AG08396 (cell line): ENCODE results near the gene RNU7-1.
A peak's percentile ranks its signal among the peaks of the same experiment; 100 is the strongest.

ENCODE experiments used
- DNase-seq: peaks from one replicate; pipeline ENCODE4 v3.0.0; 2012; ENCODE audit warnings: low spot score, mixed read lengths

The RNU7-1 gene

GRCh38 chr12:6965026-6965661 is 21.5 kb downstream of the RNU7-1 start:
- DNase-seq = peak; percentile 91

- no peak for DNase-seq
These were observed 22.1 kb downstream of the RNU7-1 start for GRCh38 chr12:6965714-6966113.

GRCh38 chr12:6966351-6966750 is 22.7 kb downstream of the RNU7-1 start:
- DNase-seq = no peak

- no peak for DNase-seq
These were observed 24.1 kb downstream of the RNU7-1 start for GRCh38 chr12:6967651-6968100.

- DNase-seq = no peak
These were observed 24.8 kb downstream of the RNU7-1 start for GRCh38 chr12:6968426-6968825.

DNA sequence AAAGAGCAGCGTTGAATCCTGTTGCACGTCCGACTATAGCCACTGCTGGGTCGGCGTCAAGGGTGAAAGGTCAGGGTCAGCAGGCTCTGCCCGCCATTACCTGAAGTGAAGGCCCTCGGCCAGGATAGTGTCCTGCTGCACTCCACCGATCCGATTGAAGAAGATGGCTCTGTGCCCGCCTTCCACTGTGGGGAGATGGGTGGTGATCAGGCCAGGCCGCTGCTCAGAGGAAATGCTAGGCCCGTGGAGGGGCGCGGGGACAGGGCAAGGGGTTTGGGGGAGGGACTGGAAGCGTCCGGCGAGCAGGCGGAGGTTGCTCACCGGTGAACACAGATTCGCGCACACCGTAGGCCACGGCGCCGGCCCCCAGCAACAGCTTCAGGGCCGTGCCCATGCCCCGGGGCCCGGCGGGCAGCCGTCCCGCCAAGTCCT is 26.5 kb downstream of the RNU7-1 start:
- DNase-seq = no peak

- no peak for DNase-seq
These were observed 30.6 kb downstream of the RNU7-1 start for GRCh38 chr12:6974180-6974579.

DNA sequence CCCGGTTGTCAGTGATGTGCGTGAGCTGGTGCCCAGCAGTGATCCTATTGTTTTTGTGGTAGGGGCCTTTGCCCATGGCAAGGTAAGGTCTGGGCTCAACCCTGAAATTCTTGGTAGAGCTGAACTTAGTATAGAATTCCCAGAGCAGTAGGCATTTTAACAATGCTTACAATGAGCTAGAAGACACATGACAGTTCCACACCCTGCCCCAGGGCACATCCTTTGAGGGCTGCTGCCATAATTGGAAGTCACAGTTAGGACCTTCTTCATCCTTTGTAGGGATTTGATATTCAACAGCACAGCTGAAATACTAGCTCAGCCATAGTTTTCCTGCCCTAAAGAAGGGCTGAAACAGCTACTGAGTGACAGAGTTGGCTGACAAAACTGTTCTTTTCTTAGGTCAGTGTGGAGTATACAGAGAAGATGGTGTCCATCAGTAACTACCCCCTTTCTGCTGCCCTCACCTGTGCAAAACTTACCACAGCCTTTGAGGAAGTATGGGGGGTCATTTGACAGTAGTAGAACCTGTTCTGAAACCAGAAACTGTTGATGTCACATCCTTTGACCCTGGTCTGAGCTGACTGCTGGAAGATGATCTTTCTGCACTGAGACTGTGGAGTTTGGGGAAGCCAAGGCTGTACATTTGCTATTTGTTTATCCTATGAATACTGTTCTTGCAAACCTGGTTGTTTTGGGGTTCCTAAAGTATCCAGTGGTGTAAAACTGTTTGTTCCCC is 31.8 kb downstream of the RNU7-1 start:
- no peak for DNase-seq

DNA sequence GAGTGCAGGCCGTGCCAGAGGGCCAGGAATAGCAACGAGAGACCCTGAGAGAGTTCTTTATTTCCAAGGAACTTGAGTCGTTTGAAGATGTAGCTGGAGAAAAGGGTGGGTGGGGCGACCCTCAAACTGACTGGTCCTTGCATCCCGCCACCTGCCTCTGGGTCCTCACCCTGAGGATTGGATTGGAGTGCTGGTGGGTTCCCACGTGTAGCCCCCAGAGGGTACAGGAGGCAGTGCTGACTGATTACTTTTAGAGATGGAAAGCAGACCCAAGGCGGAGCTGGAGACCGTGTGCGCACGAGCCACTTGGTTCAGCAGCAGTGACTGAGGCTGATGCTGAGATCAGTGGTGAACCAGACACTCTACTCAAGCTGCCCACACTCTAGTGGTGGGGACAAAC is 34.0 kb downstream of the RNU7-1 start:
- DNase-seq = no peak

GRCh38 chr12:6978188-6978587 is 34.6 kb downstream of the RNU7-1 start:
- DNase-seq = no peak

DNA sequence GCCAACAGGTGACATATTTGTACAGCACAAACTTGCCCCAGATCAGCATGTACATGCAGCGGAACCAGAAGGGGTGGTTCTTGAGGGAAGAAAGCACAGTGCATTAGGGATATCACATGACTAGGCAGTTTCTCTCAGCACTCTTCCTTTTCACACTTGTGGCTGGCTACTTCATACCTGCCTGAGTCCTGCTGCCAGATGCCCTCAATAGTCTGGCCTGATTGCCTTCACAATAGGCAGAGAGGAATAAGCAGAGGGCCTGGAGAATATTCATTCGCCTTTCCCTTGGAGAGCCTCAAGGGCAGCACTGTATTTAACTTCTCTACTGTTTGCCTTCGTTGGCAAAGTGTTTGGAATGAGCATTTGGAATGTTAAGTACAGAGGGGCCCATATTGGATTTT is 35.0 kb downstream of the RNU7-1 start:
- no peak for DNase-seq

DNA sequence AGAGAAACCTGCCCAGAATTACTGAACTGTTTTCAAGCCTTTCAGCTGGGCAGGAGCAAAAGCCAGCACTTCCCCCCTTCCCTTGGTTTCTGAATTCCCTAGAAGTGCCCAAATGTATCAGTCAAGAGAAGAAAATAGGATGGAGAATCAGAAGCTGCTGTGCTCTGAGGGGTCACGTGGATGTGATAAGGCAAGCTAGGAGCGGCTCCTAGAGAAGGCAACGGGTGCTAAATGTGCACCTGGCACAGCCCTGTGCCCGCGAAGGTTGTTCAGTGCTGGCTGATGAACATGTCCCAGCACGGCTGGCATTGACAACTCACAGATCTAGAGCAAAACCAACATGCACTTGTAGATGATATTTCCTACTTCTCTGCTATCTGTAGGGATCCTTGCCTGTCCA is 35.4 kb downstream of the RNU7-1 start:
- no peak for DNase-seq

- no peak for DNase-seq
These were observed 35.8 kb downstream of the RNU7-1 start for GRCh38 chr12:6979453-6979852.

- no peak for DNase-seq
These were observed 36.5 kb downstream of the RNU7-1 start for GRCh38 chr12:6980075-6980474.

- DNase-seq = no peak
These were observed 37.1 kb downstream of the RNU7-1 start for GRCh38 chr12:6980740-6981139.

DNA sequence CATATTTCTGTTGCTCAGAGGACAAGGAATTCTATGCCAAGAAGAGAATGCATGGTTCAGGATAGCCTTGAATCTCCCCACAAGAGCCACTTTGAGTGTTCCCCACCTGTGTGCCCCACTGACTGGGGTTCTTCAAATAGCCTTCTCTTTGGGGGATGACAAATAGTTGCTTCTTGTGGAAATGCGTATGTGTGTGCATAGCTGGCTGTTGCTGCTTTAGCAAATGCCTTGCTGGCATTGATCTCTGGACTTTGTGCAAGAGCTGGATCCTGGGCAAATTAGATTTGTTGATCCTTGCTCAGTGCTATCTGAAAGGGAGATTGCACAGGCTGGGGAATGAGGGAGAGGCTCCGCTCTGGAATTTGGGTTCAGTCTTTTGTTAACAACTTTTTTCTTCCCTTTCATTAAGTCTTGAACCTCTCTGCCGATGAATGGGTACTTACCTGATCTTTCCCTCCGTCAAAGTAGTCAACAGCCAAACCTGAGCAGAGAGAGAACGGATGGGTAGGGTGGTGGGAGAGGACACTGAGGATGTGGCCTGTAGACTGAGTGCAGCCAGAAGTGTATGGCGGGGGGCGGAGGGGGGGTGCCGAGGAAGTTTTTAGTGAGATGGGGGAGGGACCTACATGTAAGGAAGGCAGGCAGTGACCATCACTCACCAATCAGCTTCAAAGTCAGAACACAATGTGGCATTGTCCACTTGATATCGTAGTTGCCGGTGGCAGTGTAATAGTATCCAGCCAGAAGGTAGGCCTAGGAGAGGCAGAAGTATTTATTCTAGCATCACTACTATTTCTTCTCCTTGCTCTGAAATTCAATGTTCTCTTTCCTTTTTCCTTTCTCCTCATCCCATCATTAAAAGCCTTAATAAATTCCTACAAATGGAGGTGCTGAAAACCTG is 37.8 kb downstream of the RNU7-1 start:
- no peak for DNase-seq

DNA sequence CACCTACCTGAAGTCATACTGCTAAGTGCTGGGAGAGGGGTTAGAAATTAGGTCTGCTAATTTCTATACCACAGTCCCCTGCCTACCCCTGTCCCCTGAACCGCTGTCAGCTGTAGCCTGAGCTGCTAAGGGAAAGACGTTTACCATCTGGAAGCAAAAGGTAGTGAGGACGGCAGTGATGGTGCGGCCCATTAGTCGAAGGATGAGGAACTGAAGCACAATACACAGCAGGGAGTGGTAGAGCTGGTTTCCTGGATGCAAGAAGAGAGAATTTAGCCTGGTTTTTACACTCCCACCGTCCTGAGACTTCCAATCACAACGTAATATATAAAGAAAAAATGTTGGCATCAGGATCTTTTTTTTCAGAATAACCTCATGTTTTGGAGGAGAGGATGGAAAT is 38.9 kb downstream of the RNU7-1 start:
- DNase-seq = no peak

- no peak for DNase-seq
These were observed 44.4 kb downstream of the RNU7-1 start for GRCh38 chr12:6987956-6988553.
